Mesodermal cell (in vitro differentiated cells): ENCODE data around the gene PLXNA4.
A peak's percentile ranks its signal among the peaks of the same experiment; 100 is the strongest.

Experiments used
- H3K27ac ChIP-seq: 2 replicates; pipeline ENCODE4 v1.7.0; 2013; ENCODE audit warnings: mild to moderate bottlenecking, low read depth, low read length, moderate library complexity; ENCODE audit not compliant: severe bottlenecking
- H3K36me3 ChIP-seq: 2 replicates; pipeline ENCODE4 v1.7.1; 2013; ENCODE audit warnings: mild to moderate bottlenecking, low read length, moderate library complexity; ENCODE audit not compliant: control insufficient read depth, insufficient read depth
- H3K4me1 ChIP-seq: one replicate; pipeline ENCODE4 v1.7.1; 2013; ENCODE audit warnings: mild to moderate bottlenecking, low read length; ENCODE audit not compliant: insufficient read depth, control insufficient read depth, poor library complexity, severe bottlenecking
- H3K4me3 ChIP-seq: 2 replicates; pipeline ENCODE4 v1.7.0; 2013; ENCODE audit warnings: low read length, control low read depth, mild to moderate bottlenecking; ENCODE audit not compliant: insufficient read depth, poor library complexity, severe bottlenecking; ENCODE audit errors: extremely low read depth
- H3K9me3 ChIP-seq: 2 replicates; pipeline ENCODE4 v1.7.1; 2013; ENCODE audit warnings: mild to moderate bottlenecking, low read length, moderate library complexity; ENCODE audit not compliant: control insufficient read depth
- WGBS, 2 experiments: methylation state at CpG; one replicate each; pipeline ENCODE4 v1.1.5; 2013; ENCODE audit warnings: missing lambda C conversion rate in 2 of 2; ENCODE audit not compliant: insufficient coverage in 2 of 2; 5-methylcytosine and 5-hydroxymethylcytosine counted together

The PLXNA4 gene

DNA sequence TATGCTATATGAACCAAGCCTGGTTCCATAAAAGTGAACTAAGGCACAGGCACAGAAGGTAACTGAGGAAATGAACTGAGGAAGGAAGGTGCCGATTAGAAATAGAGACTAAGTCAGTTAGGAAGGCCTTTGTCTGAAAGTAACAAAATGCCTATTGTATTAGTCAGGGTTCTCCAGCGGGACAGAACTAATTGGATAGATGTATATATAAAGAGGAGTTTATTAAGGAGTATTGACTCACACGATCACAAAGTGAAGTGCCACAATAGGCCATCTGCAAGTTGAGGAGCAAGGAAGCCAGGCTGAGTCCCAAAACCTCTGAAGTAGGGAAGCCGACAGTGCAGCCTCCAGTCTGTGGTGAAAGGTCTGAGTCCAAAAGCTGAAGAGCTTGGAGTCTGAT lies 13.9 kb upstream of the PLXNA4 start:
- 87 to 91% methylated on average over 4 of the region's 4 CpGs for WGBS, 2 experiments
- H3K27ac ChIP-seq, result no peak overlapping the region
- H3K36me3 ChIP-seq, result no peaks in the 10 kb centered on the region
- no peak overlapping the region for H3K4me3 ChIP-seq
- H3K9me3 ChIP-seq, result no peaks in the 10 kb centered on the region
- no peaks in the 10 kb centered on the region for H3K4me1 ChIP-seq

DNA sequence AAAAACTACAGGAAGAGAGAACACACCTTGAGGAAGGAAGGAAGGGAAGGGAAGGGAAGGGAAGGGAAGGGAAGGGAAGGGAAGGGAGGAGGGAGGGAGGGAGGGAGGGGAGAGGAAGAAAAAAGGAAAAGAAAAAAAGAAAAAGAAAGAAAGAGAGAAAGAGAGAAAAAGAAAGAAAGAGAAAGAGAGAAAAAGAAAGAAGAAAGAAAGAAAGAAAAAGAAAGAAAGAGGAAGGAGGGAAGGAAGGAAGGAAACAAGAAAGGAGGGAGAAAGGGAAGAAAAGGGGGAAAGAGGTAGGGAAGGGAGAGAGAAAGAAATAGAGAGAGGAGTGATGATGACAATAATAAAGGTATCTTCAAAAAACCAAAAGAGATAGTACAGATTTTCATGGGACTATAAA lies 12.3 kb upstream of the PLXNA4 start:
- Histone ChIP-seq H3K27ac (no peak overlapping the region), H3K9me3 (no peaks in the 10 kb centered on the region), H3K36me3 (no peaks in the 10 kb centered on the region), H3K4me3 (no peak overlapping the region), H3K4me1 (no peaks in the 10 kb centered on the region)

DNA sequence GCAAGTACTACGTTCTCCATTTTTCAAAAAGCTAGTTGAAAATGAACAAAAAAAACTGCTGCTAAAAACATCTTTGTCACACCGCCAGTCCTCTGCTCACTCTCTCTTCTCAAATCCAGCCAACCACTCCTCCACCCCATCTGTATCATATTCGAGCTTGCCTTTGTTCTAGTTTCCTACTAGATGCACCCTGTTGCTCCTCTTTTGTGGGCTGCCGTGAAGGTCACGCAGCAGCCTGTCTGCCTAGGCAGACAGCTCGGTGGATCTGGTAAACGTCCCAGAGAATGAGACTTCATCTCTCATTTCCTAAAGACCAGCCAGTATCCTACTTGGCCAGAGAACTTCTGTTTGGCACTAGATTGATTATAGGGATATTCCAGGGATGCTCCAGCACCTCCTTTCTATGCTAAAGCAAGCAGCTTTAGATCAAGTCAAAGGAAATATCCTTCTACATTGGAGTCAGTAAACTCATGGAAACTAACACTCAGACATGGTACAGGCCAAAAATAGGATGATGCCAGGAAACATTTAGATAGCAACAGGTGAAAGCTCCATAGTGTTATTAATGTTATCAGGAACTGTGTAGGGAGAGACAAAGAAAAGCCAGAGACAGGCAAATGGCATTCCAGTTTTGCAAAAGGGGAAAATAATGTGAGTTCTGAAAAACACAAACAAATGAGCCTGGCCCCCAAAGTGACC lies 8.7 kb upstream of the PLXNA4 start:
- 55 to 69% methylated on average over 5 to 7 of the region's 7 CpGs for WGBS, 2 experiments
- Histone ChIP-seq H3K9me3 (no peaks in the 10 kb centered on the region), H3K4me1 (no peaks in the 10 kb centered on the region), H3K27ac (no peak overlapping the region), H3K36me3 (no peaks in the 10 kb centered on the region), H3K4me3 (no peak overlapping the region)

DNA sequence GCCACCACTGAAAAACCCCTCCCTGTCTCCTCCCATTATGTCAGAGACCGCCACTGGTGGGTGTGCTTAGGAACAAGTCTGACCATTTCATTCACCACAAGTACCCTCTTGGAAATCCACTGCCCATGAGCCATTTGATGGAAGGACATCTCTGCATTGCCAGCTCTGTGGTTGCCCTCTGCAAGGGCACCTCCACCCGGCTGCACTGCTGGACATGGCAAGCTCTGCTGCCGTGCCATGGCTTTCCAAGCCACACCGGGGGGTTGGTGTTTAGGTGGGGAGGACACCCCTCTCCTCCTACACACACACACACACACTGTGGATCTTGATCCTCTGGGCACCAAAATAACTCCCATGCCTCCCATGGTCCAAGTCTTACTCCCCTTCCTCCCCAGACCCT lies 5.2 kb upstream of the PLXNA4 start:
- H3K4me3 ChIP-seq, result no peak overlapping the region
- no peak overlapping the region for H3K27ac ChIP-seq
- WGBS, 2 experiments, result 89 to 98% methylated on average over 1 to 4 of the region's 4 CpGs
- H3K36me3 ChIP-seq, result no peaks in the 10 kb centered on the region
- H3K4me1 ChIP-seq, result no peaks in the 10 kb centered on the region
- H3K9me3 ChIP-seq, result no peaks in the 10 kb centered on the region

DNA sequence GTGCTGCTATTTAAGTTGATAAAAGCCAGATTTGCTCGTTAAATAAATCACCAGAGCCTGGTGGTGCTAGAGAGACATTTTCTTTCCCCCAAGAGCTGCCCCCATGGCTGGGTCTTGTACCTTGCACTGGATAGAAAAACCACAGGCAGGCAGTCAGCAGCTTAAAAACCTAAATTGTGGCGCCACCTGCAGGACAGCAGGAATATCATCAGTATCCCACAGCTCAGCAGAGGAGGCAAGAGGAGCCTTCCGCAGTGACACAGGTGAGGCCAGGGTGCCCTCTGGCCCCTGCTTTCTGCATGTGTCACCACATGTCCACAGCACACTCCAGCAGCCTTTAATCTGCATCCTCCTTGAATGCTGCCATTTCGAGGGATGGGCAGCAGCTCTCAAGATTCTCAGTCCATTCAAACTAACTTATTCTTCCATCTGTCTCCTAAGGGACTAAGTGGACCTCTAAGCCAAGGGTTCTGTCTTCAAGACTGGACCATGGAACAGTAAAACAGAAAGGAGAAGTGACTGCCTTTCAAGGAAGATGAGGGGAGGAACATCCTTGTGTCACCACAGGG lies 4.5 kb upstream of the PLXNA4 start:
- 20 to 22% methylated on average over 2 to 4 of the region's 4 CpGs for WGBS, 2 experiments
- Histone ChIP-seq H3K4me1 (no peaks in the 10 kb centered on the region), H3K4me3 (no peak overlapping the region)

DNA sequence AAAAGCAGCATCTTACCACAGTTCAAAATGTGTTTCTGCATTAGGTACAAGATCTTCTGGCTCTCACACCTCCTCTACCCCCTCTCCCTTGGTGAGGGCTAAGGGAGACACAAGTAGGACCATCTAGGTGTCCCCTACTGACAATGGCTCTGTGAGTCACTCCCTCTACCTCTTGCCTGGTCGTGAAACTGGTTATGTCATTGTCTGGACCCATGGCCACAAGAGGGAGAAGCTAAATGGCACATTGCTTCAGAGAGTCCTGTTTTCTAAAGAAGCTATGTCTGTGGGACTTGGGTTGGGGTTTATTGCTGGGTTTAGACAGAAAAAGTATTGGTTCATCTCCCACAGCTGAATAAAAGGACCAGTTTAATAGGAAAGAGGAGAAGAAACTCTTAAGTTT lies 4.0 kb upstream of the PLXNA4 start:
- no peak overlapping the region for H3K4me3 ChIP-seq
- no peaks in the 10 kb centered on the region for H3K36me3 ChIP-seq
- 80% methylated on average over 1 of the region's 1 CpG; no CpG with 5 or more reads in 1 of the 2 experiments for WGBS, 2 experiments
- no peaks in the 10 kb centered on the region for H3K9me3 ChIP-seq
- no peaks in the 10 kb centered on the region for H3K4me1 ChIP-seq
- H3K27ac ChIP-seq, result no peak overlapping the region

More for the DNA sequence above, 4.5 kb upstream of the PLXNA4 start:
- no peak overlapping the region for H3K27ac ChIP-seq
- no peaks in the 10 kb centered on the region for H3K36me3 ChIP-seq
- H3K9me3 ChIP-seq, result no peaks in the 10 kb centered on the region

DNA sequence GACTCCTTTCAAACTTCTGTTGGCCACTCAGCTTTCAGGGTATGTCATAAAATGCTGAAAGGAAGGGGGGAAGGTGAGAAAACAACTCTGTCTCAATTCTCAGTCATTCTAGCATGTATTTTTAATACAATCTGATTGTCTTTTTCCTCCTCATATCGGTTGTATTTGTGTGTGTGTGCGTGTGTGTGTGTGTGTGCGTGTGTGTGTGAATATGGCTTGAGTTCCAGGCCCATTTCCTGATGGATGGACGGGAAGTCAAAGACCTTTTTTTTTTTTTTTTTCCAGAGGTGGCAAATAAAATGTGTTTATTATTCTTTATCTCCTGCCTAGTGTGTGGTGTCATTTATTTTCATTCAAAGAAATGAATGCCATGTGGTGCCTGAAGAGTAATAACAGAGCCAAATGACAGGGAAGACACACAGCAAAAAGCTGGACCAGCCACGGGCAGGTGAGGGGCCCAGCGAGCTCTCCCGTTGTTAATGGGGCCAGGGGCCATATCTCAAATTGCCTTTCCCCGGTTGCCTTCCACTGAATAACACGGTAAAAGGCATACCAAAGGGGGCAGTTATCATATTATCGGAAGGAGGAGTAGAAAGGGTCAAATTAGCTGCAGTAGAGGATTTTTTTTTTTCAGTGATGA lies 3.1 kb upstream of the PLXNA4 start:
- Histone ChIP-seq H3K27ac (no peak overlapping the region), H3K9me3 (no peaks in the 10 kb centered on the region), H3K4me3 (no peak overlapping the region), H3K36me3 (no peaks in the 10 kb centered on the region), H3K4me1 (no peaks in the 10 kb centered on the region)
- WGBS, 2 experiments, result 88 to 92% methylated on average over 6 of the region's 10 CpGs

DNA sequence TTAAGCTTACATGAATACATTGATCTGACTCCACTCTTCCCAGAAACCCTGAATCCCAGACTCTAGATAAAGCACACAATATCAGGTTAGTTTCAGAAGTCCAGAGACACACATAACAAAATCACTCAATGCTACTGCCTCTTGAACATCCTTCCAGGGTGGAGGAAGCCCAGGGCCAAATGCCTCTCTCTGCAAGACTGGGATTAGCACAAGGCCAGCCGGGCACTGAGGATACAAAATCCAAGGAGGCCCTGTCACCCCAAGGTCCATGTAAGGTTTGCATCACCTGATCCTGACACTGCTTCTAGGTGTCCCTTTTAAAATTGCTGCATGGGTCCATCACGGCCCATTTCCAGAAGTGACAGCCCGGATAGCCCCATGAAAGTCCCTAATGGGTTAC lies 2.6 kb upstream of the PLXNA4 start:
- Histone ChIP-seq H3K36me3 (no peaks in the 10 kb centered on the region), H3K4me3 (no peak overlapping the region), H3K27ac (no peak overlapping the region), H3K9me3 (no peaks in the 10 kb centered on the region), H3K4me1 (no peaks in the 10 kb centered on the region)
- 95 to 96% methylated on average over 3 of the region's 3 CpGs for WGBS, 2 experiments

DNA sequence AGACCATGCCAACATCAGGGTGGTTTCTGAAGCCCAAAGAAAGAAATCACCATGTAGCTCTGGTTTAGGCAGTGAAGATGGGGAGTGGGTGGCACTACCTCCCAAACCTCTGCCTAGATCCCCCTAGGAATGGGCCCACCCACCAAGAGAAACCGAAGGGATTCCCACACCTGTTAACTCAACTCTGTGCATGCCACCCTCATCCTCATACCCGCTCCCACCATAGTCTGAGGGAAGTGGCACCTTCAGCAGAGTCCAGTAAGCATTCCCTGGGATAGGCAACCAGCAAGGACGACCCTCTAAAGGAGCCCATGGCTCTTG lies 1.7 kb upstream of the PLXNA4 start:
- Histone ChIP-seq H3K4me3 (no peak overlapping the region), H3K36me3 (no peaks in the 10 kb centered on the region), H3K4me1 (no peaks in the 10 kb centered on the region), H3K27ac (no peak overlapping the region), H3K9me3 (no peaks in the 10 kb centered on the region)
- WGBS, 2 experiments, result 74 to 100% methylated on average over 2 to 3 of the region's 3 CpGs

DNA sequence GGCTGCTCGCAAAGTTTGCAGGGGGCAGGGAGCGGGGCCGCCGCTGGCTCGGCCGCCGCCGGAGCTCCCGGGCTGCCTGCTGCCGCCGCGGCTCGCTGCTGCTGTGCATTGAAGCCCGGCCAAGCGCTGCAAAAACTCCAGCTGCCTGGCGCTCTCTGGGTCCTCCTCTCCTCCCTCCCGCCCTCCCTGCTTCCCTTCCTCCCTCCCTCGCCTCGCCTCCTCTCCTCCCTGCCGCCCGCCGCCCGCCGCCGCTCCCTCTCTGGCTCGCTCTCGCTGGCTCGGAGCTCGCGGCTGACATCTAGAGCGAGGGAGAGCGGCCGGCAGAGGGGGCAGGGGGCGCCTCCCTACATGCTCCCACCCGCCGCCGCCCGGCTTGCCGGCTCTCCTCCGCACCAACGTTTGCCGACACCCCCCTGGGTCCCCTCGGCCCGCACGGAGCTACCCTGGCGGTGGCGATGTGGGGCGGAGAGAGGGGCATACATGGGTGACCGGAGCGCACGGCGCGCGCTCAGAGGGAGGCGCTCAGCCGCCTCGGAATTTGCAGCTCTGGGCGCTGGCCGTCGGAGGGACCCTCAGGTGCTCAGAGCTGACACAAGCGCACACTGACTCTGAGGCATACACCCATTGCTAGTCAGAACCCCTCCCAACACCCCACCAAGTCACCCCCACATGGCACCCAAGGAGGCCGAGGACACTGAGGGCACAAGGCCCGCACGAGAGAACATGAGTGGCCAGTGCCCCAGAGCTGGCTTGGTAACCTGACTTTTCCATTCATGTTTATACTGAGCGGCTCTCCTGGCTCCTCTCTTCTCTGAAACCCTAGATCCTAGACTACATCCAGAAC lies 1.2 kb upstream of the PLXNA4 start:
- Histone ChIP-seq H3K4me1 (no peaks in the 10 kb centered on the region), H3K4me3 (peak overlapping the region; percentile 32)
- 9% methylated on average over 30 to 38 of the region's 65 CpGs for WGBS, 2 experiments

More for the DNA sequence above, 1.2 kb upstream of the PLXNA4 start:
- Histone ChIP-seq H3K36me3 (no peaks in the 10 kb centered on the region), H3K27ac (no peak overlapping the region), H3K9me3 (no peaks in the 10 kb centered on the region)
